Stimulated activated CD4-positive, alpha-beta T cell treated with anti-CD3 and anti-CD28 coated beads, Interleukin-1b, Interleukin-23, amount 100 ng/mL, for 24 hours (primary cell): Measurements from ENCODE around the gene NFIX.
"Not testable (repeated sequence)": the region's sequence is repeated elsewhere in the genome, so short reads cannot be mapped to it uniquely, and the experiment has no call there.

Experiments
- DNase-seq, 4 experiments: peaks; one replicate each; pipeline ENCODE4 v3.0.0-alpha.2; 2020; ENCODE audit warnings: low read depth in 4 of 4, low spot score in 1 of 4

The NFIX gene

GRCh38 chr19:12994701-12995595, at the start of gene NFIX:
Gene NFIX (plus strand): TSS chr19:12995475. CDS start chr19:12995838, 363 bp downstream.
- peak; percentile 33 to 47 (median 38) for DNase-seq

- peak; percentile 97 to 99 (median 98) for DNase-seq
Measured at GRCh38 chr19:12945479-12946091, 49.7 kb upstream of the NFIX start, which contains the start of gene RAD23A. Gene RAD23A (plus strand): TSS chr19:12945862. CDS start chr19:12945949, 87 bp downstream.

GRCh38 chr19:12946092-12946721, 49.1 kb upstream of the NFIX start:
- DNase-seq = peak in 1 of 4 experiments; percentile 49

- no peak for DNase-seq
Measured at GRCh38 chr19:12946731-12947496, 48.4 kb upstream of the NFIX start.

GRCh38 chr19:12947702-12948611, 47.3 kb upstream of the NFIX start:
- no peak for DNase-seq

GRCh38 chr19:12948612-12949362, 46.5 kb upstream of the NFIX start:
- DNase-seq = no peak

- no peak for DNase-seq
Measured at GRCh38 chr19:12949363-12950283, 45.7 kb upstream of the NFIX start.

GRCh38 chr19:12952050-12952449, 43.2 kb upstream of the NFIX start:
- not testable (repeated sequence) for DNase-seq

- no peak for DNase-seq
Measured at GRCh38 chr19:12952488-12953137, 42.7 kb upstream of the NFIX start.

- DNase-seq = no peak
Measured at GRCh38 chr19:12953138-12953798, 42.0 kb upstream of the NFIX start.

GRCh38 chr19:12953799-12954611, 41.3 kb upstream of the NFIX start:
- DNase-seq = no peak

GRCh38 chr19:12954612-12954962, 40.7 kb upstream of the NFIX start:
- no peak for DNase-seq

- not testable (repeated sequence) for DNase-seq
Measured at GRCh38 chr19:12955575-12955974, 39.7 kb upstream of the NFIX start.

- DNase-seq = no peak
Measured at GRCh38 chr19:12955996-12956395, 39.3 kb upstream of the NFIX start.

GRCh38 chr19:12956446-12957388, 38.6 kb upstream of the NFIX start, which contains the start of gene GADD45GIP1:
Gene GADD45GIP1 (minus strand): TSS chr19:12957223. CDS start chr19:12957212, 11 bp downstream.
- DNase-seq = peak in 3 of 4 experiments; percentile 55 to 80 (median 75)
